HG03159 (cell line): ENCODE measurements around the gene SMIM10L2A.
"Not testable (repeated sequence)": the region's sequence is repeated elsewhere in the genome, so short reads cannot be mapped to it uniquely, and the experiment has no call there.

Experiments
- ATAC-seq: cut with Tn5 transposase; IDR thresholded peaks from one replicate; pipeline ENCODE4 v1.9.1; 2021; ENCODE audit warnings: mild to moderate bottlenecking, moderate library complexity; ENCODE audit not compliant: unreplicated experiment

The SMIM10L2A gene

GRCh38 chrX:135421932-135422809 is at the start of gene SMIM10L2A:
Gene SMIM10L2A (plus strand): TSS chrX:135421944. CDS start chrX:135422132, 188 bp downstream.
- ATAC-seq: peak; percentile 46

GRCh38 chrX:135373357-135373756 is 48.4 kb upstream of the SMIM10L2A start:
- no peak for ATAC-seq

- no peak for ATAC-seq
Observed at GRCh38 chrX:135382260-135382659, 39.5 kb upstream of the SMIM10L2A start.

- ATAC-seq: no peak
Observed at GRCh38 chrX:135383249-135383648, 38.5 kb upstream of the SMIM10L2A start.

- no peak for ATAC-seq
Observed at GRCh38 chrX:135384161-135384836, 37.4 kb upstream of the SMIM10L2A start.

- ATAC-seq: no peak
Observed at GRCh38 chrX:135388841-135389240, 32.9 kb upstream of the SMIM10L2A start.

- ATAC-seq: no peak
Observed at GRCh38 chrX:135389243-135389642, 32.5 kb upstream of the SMIM10L2A start.

GRCh38 chrX:135389717-135390116 is 32.0 kb upstream of the SMIM10L2A start:
- no peak for ATAC-seq

GRCh38 chrX:135391734-135392133 is 30.0 kb upstream of the SMIM10L2A start:
- ATAC-seq: no peak

GRCh38 chrX:135393051-135393450 is 28.7 kb upstream of the SMIM10L2A start:
- ATAC-seq: no peak

- ATAC-seq: no peak
Observed at GRCh38 chrX:135395064-135395463, 26.7 kb upstream of the SMIM10L2A start.

- ATAC-seq: no peak
Observed at GRCh38 chrX:135396109-135396508, 25.6 kb upstream of the SMIM10L2A start.

GRCh38 chrX:135396566-135396965 is 25.2 kb upstream of the SMIM10L2A start:
- no peak for ATAC-seq

- no peak for ATAC-seq
Observed at GRCh38 chrX:135397652-135398051, 24.1 kb upstream of the SMIM10L2A start.

GRCh38 chrX:135403374-135403773 is 18.4 kb upstream of the SMIM10L2A start:
- no peak for ATAC-seq

GRCh38 chrX:135406428-135406827 is 15.3 kb upstream of the SMIM10L2A start:
- not testable (repeated sequence) for ATAC-seq

GRCh38 chrX:135408794-135409193 is 12.9 kb upstream of the SMIM10L2A start:
- no peak for ATAC-seq

GRCh38 chrX:135410861-135411627 is 10.7 kb upstream of the SMIM10L2A start:
- ATAC-seq: no peak

- ATAC-seq: no peak
Observed at GRCh38 chrX:135411893-135412292, 9.9 kb upstream of the SMIM10L2A start.

- no peak for ATAC-seq
Observed at GRCh38 chrX:135416546-135416945, 5.2 kb upstream of the SMIM10L2A start.

GRCh38 chrX:135420831-135421230 is 913 bp upstream of the SMIM10L2A start:
- ATAC-seq: no peak
